ENCODE data around the gene MEIKIN. TPM values are rescaled to one million over a fixed set of nuclear protein-coding genes. Genes with fewer than 3 reads are reported as not detected.

MEIKIN gene
- total and polyA plus RNA-seq, 2 of the 13 experiments (the other 11 are each of a cell fraction or from before 2014, with no cell fraction given): not detected

DNA sequence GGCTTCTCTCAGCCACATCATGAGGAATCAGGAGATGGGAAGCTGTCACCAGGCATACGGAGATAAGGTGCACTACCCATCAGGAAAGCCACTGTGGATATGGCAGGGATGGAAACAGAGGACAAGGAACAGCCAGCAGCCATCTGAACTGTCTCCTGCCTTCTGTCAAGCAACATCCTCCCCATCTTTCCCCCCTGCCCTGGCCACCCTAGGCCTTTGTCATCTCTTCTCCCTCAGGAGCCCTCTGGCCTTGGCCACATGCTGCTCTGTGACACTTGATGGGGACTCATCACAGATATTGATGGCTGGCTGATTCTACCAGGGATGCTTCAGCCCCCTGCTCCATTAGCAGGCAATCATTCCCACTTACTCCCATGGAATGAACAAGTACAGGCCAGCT lies 21.1 kb upstream of the MEIKIN start (continued):
- TF ChIP-seq, protein P1, sequence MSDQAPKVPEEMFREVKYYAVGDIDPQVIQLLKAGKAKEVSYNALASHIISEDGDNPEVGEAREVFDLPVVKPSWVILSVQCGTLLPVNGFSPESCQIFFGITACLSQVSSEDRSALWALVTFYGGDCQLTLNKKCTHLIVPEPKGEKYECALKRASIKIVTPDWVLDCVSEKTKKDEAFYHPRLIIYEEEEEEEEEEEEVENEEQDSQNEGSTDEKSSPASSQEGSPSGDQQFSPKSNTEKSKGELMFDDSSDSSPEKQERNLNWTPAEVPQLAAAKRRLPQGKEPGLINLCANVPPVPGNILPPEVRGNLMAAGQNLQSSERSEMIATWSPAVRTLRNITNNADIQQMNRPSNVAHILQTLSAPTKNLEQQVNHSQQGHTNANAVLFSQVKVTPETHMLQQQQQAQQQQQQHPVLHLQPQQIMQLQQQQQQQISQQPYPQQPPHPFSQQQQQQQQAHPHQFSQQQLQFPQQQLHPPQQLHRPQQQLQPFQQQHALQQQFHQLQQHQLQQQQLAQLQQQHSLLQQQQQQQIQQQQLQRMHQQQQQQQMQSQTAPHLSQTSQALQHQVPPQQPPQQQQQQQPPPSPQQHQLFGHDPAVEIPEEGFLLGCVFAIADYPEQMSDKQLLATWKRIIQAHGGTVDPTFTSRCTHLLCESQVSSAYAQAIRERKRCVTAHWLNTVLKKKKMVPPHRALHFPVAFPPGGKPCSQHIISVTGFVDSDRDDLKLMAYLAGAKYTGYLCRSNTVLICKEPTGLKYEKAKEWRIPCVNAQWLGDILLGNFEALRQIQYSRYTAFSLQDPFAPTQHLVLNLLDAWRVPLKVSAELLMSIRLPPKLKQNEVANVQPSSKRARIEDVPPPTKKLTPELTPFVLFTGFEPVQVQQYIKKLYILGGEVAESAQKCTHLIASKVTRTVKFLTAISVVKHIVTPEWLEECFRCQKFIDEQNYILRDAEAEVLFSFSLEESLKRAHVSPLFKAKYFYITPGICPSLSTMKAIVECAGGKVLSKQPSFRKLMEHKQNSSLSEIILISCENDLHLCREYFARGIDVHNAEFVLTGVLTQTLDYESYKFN (CRISPR knock-in tag; conservative IDR thresholded peaks at IDR 0.05): no peak
- TF ChIP-seq BRF2 (CRISPR knock-in tag; IDR thresholded peaks at IDR 0.05) (no peak), ARNTL (CRISPR knock-in tag; IDR thresholded peaks at IDR 0.05) (no peak), CAMTA2 (CRISPR knock-in tag; IDR thresholded peaks at IDR 0.05; ENCODE audit: borderline replicate concordance) (no peak), HNRNPUL1 (IDR thresholded peaks at IDR 0.05; ENCODE audit: low read depth, low read length) (no peak), FOXC1 (CRISPR knock-in tag; IDR thresholded peaks at IDR 0.05; ENCODE audit: borderline replicate concordance) (no peak), ZNF83 (CRISPR knock-in tag; IDR thresholded peaks at IDR 0.05; ENCODE audit: borderline replicate concordance) (no peak), ZFP91 (CRISPR knock-in tag; IDR thresholded peaks at IDR 0.05; ENCODE audit: borderline replicate concordance) (no peak), MAZ (IDR thresholded peaks at IDR 0.05; ENCODE audit: borderline replicate concordance, low read depth, low read length) (no peak), MAZ (CRISPR knock-in tag; IDR thresholded peaks at IDR 0.05; ENCODE audit: low read depth) (no peak), ZNF513 (CRISPR knock-in tag; conservative IDR thresholded peaks at IDR 0.05) (no peak), ELK4 (CRISPR knock-in tag; IDR thresholded peaks at IDR 0.05; ENCODE audit: borderline replicate concordance) (no peak)
